Activated T-helper 1 cell treated with anti-CD3 and anti-CD28 coated beads, Interleukin-12 subunit alpha, Interleukin-12 subunit beta, Interleukin-2, Interleukin-4 antibody, amounts not matched to agents 30 ng/mL and 10 ng/mL and 1 ng/mL, durations not matched to agents 14 hours and 24 hours and 36 hours (primary cell): ENCODE measurements around the gene CTDNEP1. TPM values are rescaled to one million over a fixed set of nuclear protein-coding genes. Genes with fewer than 3 reads are reported as not detected.

Experiments used
- DNase-seq: peaks from one replicate; pipeline ENCODE4 v3.0.0; 2021; ENCODE audit warnings: low spot score
- H3K27ac Mint-ChIP-seq: one replicate; pipeline ENCODE4 v1.8.0; 2021; ENCODE audit warnings: mild to moderate bottlenecking, mixed read lengths
- H3K27me3 Mint-ChIP-seq: one replicate; pipeline ENCODE4 v1.8.0; 2022; ENCODE audit warnings: mild to moderate bottlenecking, moderate library complexity, mixed read lengths; ENCODE audit not compliant: insufficient read depth
- H3K36me3 Mint-ChIP-seq: one replicate; pipeline ENCODE4 v1.8.0; 2021; ENCODE audit warnings: low read depth, mixed read lengths
- H3K4me1 Mint-ChIP-seq: one replicate; pipeline ENCODE4 v1.8.0; 2021; ENCODE audit warnings: low read depth, mixed read lengths
- H3K4me3 Mint-ChIP-seq: one replicate; pipeline ENCODE4 v1.8.0; 2021; ENCODE audit warnings: mild to moderate bottlenecking, moderate library complexity, mixed read lengths
- H3K9me3 Mint-ChIP-seq: one replicate; pipeline ENCODE4 v1.8.0; 2021; ENCODE audit warnings: mixed read lengths
- intact Hi-C: fragments of 100-400 bp; cut with micrococcal nuclease; formaldehyde crosslinking; loops from one replicate; pipeline ENCODE4 v1.15.1; 2024
- total RNA-seq: library from RNA; stranded (reverse); gene quantifications from 2 replicates; pipeline ENCODE4 v1.2.3, GENCODE V29; 2022

The CTDNEP1 gene
- total RNA-seq, 1 donor from 2014 or later: 193 TPM

DNA sequence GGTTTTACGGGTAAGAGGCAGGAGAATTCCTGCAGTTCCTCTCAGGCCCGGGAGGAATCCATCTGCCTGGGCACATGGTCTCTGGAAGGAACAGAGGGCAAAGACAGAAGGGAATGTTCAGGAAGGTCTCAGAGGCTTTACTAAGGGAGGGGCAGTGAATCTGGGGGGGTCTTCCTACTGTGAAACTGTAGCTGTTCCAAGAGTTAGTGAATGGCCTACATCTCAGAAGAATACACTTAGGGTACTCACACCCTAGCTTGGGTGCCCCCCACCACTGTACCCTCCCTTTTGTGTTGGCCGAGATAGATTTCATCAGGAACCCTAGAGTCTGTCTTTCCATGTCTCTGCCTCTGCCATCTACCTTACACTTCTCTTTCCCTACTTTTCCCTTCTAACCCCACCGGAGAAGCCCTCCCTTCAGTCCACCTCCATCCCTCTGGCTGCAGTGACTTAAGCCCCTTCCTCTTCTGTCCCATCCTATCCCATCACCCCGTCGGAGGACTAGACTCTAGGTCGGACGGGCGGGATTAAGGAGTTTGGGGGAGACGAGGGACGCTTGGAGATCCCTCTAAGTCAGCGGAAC is 32.2 kb downstream of the CTDNEP1 start:
- peak overlapping the region; percentile 96 for H3K4me3 Mint-ChIP-seq
- peak overlapping the region; percentile 96 for H3K27ac Mint-ChIP-seq
- intact Hi-C loops: loop anchor here (1.0 to 10.0 kb wide), 5 partner anchors 15 to 1805 kb away; partner anchors contain the start of genes DVL2, ELP5 and NTN1
- no peak for DNase-seq
- H3K36me3 Mint-ChIP-seq: peaks cover 17% of the 10 kb centered on the region
- H3K9me3 Mint-ChIP-seq: no peaks in the 10 kb centered on the region
- peaks cover 61% of the 10 kb centered on the region for H3K4me1 Mint-ChIP-seq
- peaks cover 3% of the 10 kb centered on the region for H3K27me3 Mint-ChIP-seq

- H3K9me3 Mint-ChIP-seq: no peaks in the 10 kb centered on the region
- intact Hi-C loops: loop anchor here (1.0 to 10.0 kb wide), 5 partner anchors 14 to 1806 kb away; partner anchors contain the start of genes DVL2, ELP5 and NTN1
- peaks cover 3% of the 10 kb centered on the region for H3K27me3 Mint-ChIP-seq
- H3K27ac Mint-ChIP-seq: peak overlapping the region; percentile 31
- DNase-seq: no peak
- peaks cover 66% of the 10 kb centered on the region for H3K4me1 Mint-ChIP-seq
- H3K4me3 Mint-ChIP-seq: peak overlapping the region; percentile 96
- H3K36me3 Mint-ChIP-seq: peaks cover 13% of the 10 kb centered on the region
Observed at GRCh38 chr17:7218758-7219157, 32.8 kb downstream of the CTDNEP1 start.

- Mint-ChIP-seq H3K9me3 (no peaks in the 10 kb centered on the region), H3K27me3 (peaks cover 3% of the 10 kb centered on the region), H3K4me1 (peaks cover 72% of the 10 kb centered on the region), H3K4me3 (peak overlapping the region; percentile 76), H3K36me3 (peaks cover 8% of the 10 kb centered on the region), H3K27ac (peak overlapping the region; percentile 75)
- intact Hi-C loops: loop anchor here (2.0 to 10.0 kb wide), 2 partner anchors 13 to 1807 kb away; partner anchors contain the start of gene NTN1
- DNase-seq: no peak
Observed at GRCh38 chr17:7218166-7218565, 33.4 kb downstream of the CTDNEP1 start.

DNA sequence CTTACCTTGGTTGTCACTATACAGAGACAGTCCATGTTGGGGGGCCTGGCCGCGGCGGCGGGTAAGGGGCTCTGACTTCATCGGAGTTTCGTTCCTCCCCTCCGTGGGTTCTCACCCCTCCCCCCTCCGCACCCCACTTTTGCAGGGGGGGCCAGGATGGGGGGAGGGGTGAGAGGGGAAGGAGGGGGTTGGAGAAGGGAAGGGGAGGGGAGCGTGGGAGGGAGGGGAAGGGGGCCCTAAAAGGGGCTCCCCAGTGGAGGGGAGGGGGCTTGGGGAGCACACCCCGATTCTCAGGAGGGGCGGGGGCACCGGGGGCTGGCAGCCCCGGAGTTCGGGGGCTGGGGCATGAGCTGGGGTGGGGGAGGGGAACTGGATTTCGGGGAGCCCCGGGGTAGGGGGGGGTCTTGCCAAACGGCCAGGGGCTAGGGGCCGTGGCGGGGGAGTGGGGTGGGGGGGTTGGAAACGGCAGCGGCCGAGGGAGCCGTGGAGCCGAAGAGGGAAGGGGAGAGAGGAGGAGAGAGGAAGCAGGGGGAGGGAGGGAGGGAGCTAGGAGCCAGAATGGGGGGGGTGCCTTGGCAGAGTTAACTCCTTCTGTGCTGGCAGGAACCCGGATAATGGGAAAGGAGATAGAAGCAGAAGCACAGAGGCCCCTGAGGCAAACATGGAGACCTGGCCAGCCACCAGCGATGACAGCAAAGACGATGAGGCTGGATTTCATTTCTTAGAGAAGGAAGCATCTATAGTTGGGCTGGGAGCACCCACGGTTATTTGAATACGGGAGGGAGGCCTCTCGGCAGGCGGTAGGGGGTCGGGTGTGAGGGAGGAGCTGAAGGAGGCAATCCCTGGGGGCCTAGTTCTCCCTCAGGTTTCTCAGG is 34.2 kb downstream of the CTDNEP1 start:
- Mint-ChIP-seq H3K27ac (peak overlapping the region; percentile 75), H3K36me3 (peaks cover 8% of the 10 kb centered on the region), H3K9me3 (no peaks in the 10 kb centered on the region), H3K27me3 (peaks cover 4% of the 10 kb centered on the region), H3K4me3 (peak overlapping the region; percentile 82), H3K4me1 (peaks cover 73% of the 10 kb centered on the region)
- intact Hi-C loops: loop anchor here (10.0 kb wide), 1 partner anchor 1807 kb away; the partner anchor contains the start of gene NTN1
- no peak for DNase-seq

- intact Hi-C loops: loop anchor here (10.0 kb wide), 1 partner anchor 1808 kb away; the partner anchor contains the start of gene NTN1
- Mint-ChIP-seq H3K4me1 (peaks cover 65% of the 10 kb centered on the region), H3K9me3 (no peaks in the 10 kb centered on the region), H3K27me3 (peaks cover 9% of the 10 kb centered on the region), H3K4me3 (peak overlapping the region; percentile 82), H3K27ac (peak overlapping the region; percentile 81), H3K36me3 (peaks cover 6% of the 10 kb centered on the region)
- DNase-seq: no peak
Observed at GRCh38 chr17:7216242-7217112, 35.1 kb downstream of the CTDNEP1 start.

- H3K36me3 Mint-ChIP-seq: peaks cover 2% of the 10 kb centered on the region
- H3K27ac Mint-ChIP-seq: peak overlapping the region; percentile 81
- no peaks in the 10 kb centered on the region for H3K9me3 Mint-ChIP-seq
- DNase-seq: no peak
- H3K27me3 Mint-ChIP-seq: peaks cover 9% of the 10 kb centered on the region
- peaks cover 58% of the 10 kb centered on the region for H3K4me1 Mint-ChIP-seq
- intact Hi-C loops: loop anchor here (1.0 to 10.0 kb wide), 7 partner anchors 19 to 1809 kb away; partner anchors contain the start of genes DVL2, ELP5, NTN1 and POLR2A
- peak overlapping the region; percentile 91 for H3K4me3 Mint-ChIP-seq
Observed at GRCh38 chr17:7215652-7216180, 35.8 kb downstream of the CTDNEP1 start.

DNA sequence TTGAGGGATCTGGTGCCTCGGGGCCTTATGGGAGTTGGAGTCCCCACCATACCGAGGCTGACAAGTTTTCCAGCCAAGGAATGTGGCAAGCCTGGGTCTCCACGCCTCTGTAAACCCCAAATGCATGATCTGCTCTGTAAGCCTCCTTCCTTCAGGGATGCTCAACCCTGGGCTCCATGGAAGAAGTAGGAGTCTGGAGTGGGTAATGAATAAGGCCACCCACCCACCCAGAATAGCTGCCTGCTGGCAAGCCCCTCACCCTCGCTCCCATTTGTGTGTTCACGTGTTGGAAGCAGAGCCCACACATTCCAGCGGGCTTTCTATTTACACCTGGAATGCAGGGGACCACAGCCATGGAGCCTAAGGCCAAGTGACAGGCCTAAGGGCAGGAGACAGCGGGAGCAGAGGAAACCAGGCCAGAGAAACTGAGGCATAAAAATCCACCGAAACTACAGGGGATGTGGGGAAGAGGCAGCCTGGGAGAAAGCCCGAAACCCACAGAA is 36.3 kb downstream of the CTDNEP1 start:
- Mint-ChIP-seq H3K4me1 (peaks cover 55% of the 10 kb centered on the region), H3K27me3 (peaks cover 10% of the 10 kb centered on the region), H3K36me3 (peaks cover 2% of the 10 kb centered on the region), H3K4me3 (peak overlapping the region; percentile 91), H3K9me3 (no peaks in the 10 kb centered on the region), H3K27ac (peak overlapping the region; percentile 98)
- intact Hi-C loops: loop anchor here (1.0 to 10.0 kb wide), 7 partner anchors 19 to 1810 kb away; partner anchors contain the start of genes DVL2, ELP5, NTN1 and POLR2A
- no peak for DNase-seq

- Mint-ChIP-seq H3K4me3 (peak overlapping the region; percentile 91), H3K27me3 (peaks cover 14% of the 10 kb centered on the region), H3K4me1 (peaks cover 55% of the 10 kb centered on the region), H3K9me3 (no peaks in the 10 kb centered on the region), H3K36me3 (peaks cover under 1% of the 10 kb centered on the region), H3K27ac (peak overlapping the region; percentile 98)
- intact Hi-C loops: loop anchor here (1.0 to 10.0 kb wide), 11 partner anchors 9 to 1810 kb away; partner anchors contain the start of genes DVL2, EIF5A, ELP5 and NTN1
- DNase-seq: peak; percentile 99
Observed at GRCh38 chr17:7214300-7215135, 37.0 kb downstream of the CTDNEP1 start.

- intact Hi-C loops: loop anchor here (1.0 to 10.0 kb wide), 9 partner anchors 9 to 1811 kb away; partner anchors contain the start of genes EIF5A, NTN1, PHF23 and POLR2A
- H3K27me3 Mint-ChIP-seq: peaks cover 14% of the 10 kb centered on the region
- peak overlapping the region; percentile 98 for H3K27ac Mint-ChIP-seq
- DNase-seq: peak; percentile 64
- H3K9me3 Mint-ChIP-seq: no peaks in the 10 kb centered on the region
- no peaks in the 10 kb centered on the region for H3K36me3 Mint-ChIP-seq
- peak overlapping the region; percentile 91 for H3K4me3 Mint-ChIP-seq
- H3K4me1 Mint-ChIP-seq: peaks cover 48% of the 10 kb centered on the region
Observed at GRCh38 chr17:7213895-7214299, 37.6 kb downstream of the CTDNEP1 start.

DNA sequence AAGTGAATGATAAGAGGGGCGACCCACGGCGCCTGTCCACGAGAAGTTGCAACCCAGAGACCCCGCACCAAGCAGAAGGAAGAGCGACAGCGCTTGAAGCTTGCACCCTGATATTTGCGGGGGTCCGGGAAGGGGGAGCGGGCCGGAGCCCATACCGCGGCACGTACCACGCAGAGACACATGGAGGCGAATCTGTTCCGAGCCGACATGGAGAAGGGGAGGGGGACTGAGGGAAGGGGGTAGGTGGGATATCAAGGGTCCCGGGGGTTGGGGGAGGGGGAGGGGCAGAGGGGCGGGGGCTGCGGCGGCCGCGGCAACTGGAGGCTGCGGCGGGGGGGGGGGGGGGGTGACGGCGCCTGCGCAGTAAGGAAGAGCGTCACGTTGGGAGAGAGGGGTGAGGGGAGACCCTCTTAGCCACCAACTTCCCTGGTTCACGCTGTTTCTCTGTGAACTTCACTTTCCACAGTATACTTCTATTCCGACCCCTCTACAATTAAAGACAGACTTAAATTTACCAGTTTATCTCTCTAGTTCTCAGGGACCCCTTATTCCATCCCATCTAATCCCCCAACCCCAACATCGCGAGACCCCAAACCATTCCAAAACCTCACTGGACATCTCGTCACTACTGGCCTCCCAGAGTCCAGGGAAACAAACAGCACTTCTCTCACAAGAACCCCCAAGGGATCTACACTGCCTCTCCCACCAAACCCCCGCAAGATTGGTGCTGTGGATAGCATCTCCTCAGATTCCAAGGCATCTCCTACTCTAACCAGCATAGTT is 39.9 kb downstream of the CTDNEP1 start:
- H3K36me3 Mint-ChIP-seq: no peaks in the 10 kb centered on the region

More for the DNA sequence above, 39.9 kb downstream of the CTDNEP1 start:
- Mint-ChIP-seq H3K27ac (no peak overlapping the region), H3K9me3 (no peaks in the 10 kb centered on the region), H3K4me3 (no peak overlapping the region), H3K27me3 (peaks cover 14% of the 10 kb centered on the region), H3K4me1 (peaks cover 38% of the 10 kb centered on the region)
- no peak for DNase-seq
- intact Hi-C loops: loop anchor here (10.0 kb wide), 1 partner anchor 1813 kb away; the partner anchor contains the start of gene NTN1
